ENCODE measurements around the gene SLIT3. TPM values are rescaled to one million over a fixed set of nuclear protein-coding genes. Genes with fewer than 3 reads are reported as not detected.

The SLIT3 gene
- total RNA-seq, 2 donors from 2014 or later: 6.6 to 6.7 TPM

GRCh38 chr5:168865968-168866367 lies 435.0 kb downstream of the SLIT3 start:
- no peak overlapping the region for H3K4me3 ChIP-seq
- TF ChIP-seq POLR2A (IDR thresholded peaks at IDR 0.05) (no peak), CTCF (IDR thresholded peaks at IDR 0.05) (no peak)
- DNase-seq: no peak
- intact Hi-C loops (cut with DNase I): no loop called here
- H3K36me3 ChIP-seq (replicated peaks in 1 of 2; ENCODE audit: insufficient read depth in 1 of 2, low read depth in 2 of 2): no peaks in the 10 kb centered on the region
- H3K4me1 ChIP-seq: no peaks in the 10 kb centered on the region
- WGBS, 2 donors: 57 to 67% methylated on average over 5 of the region's 5 CpGs
- H3K27me3 ChIP-seq: no peaks in the 10 kb centered on the region
- H3K9me3 ChIP-seq: no peaks in the 10 kb centered on the region
- H3K27ac ChIP-seq: no peak overlapping the region
- ATAC-seq: no peak

- H3K4me3 ChIP-seq: no peak overlapping the region
- DNase-seq: no peak
- H3K9me3 ChIP-seq: no peaks in the 10 kb centered on the region
- no peaks in the 10 kb centered on the region for H3K36me3 ChIP-seq (replicated peaks in 1 of 2; ENCODE audit: insufficient read depth in 1 of 2, low read depth in 2 of 2)
- no peaks in the 10 kb centered on the region for H3K4me1 ChIP-seq
- no peaks in the 10 kb centered on the region for H3K27me3 ChIP-seq
- intact Hi-C loops (cut with DNase I): no loop called here
- ATAC-seq: no peak
- no peak overlapping the region for H3K27ac ChIP-seq
- 86% methylated on average over 5 of the region's 5 CpGs for WGBS, 2 donors
- no peak for TF ChIP-seq POLR2A (IDR thresholded peaks at IDR 0.05)
- no peak for TF ChIP-seq CTCF (IDR thresholded peaks at IDR 0.05)
Observed at GRCh38 chr5:168863021-168863420, 437.9 kb downstream of the SLIT3 start.

- no peak overlapping the region for H3K27ac ChIP-seq
- DNase-seq: no peak
- H3K27me3 ChIP-seq: no peaks in the 10 kb centered on the region
- no peak for ATAC-seq
- no peaks in the 10 kb centered on the region for H3K36me3 ChIP-seq (replicated peaks in 1 of 2; ENCODE audit: insufficient read depth in 1 of 2, low read depth in 2 of 2)
- intact Hi-C loops (cut with DNase I): no loop called here
- H3K9me3 ChIP-seq: no peaks in the 10 kb centered on the region
- no peak for TF ChIP-seq CTCF (IDR thresholded peaks at IDR 0.05)
- H3K4me1 ChIP-seq: no peaks in the 10 kb centered on the region
- H3K4me3 ChIP-seq: no peak overlapping the region
- 72 to 88% methylated on average over 1 of the region's 1 CpG for WGBS, 2 donors
Observed at GRCh38 chr5:168860503-168860902, 440.4 kb downstream of the SLIT3 start.

- Histone ChIP-seq H3K36me3 (replicated peaks in 1 of 2; ENCODE audit: insufficient read depth in 1 of 2, low read depth in 2 of 2) (no peaks in the 10 kb centered on the region), H3K27ac (no peak overlapping the region), H3K4me1 (no peaks in the 10 kb centered on the region), H3K27me3 (no peaks in the 10 kb centered on the region), H3K9me3 (no peaks in the 10 kb centered on the region), H3K4me3 (no peak overlapping the region)
- intact Hi-C loops (cut with DNase I): no loop called here
- TF ChIP-seq CTCF (IDR thresholded peaks at IDR 0.05) (no peak), POLR2A (IDR thresholded peaks at IDR 0.05) (no peak)
- DNase-seq (no peak), ATAC-seq (no peak)
- 47 to 50% methylated on average over 1 of the region's 1 CpG for WGBS, 2 donors
Observed at GRCh38 chr5:168860081-168860480, 440.9 kb downstream of the SLIT3 start.

GRCh38 chr5:168859471-168859870 lies 441.5 kb downstream of the SLIT3 start:
- H3K4me3 ChIP-seq: no peak overlapping the region
- ATAC-seq: no peak
- DNase-seq: no peak
- no peaks in the 10 kb centered on the region for H3K36me3 ChIP-seq (replicated peaks in 1 of 2; ENCODE audit: insufficient read depth in 1 of 2, low read depth in 2 of 2)
- WGBS, 2 donors: 61 to 62% methylated on average over 4 of the region's 4 CpGs
- intact Hi-C loops (cut with DNase I): no loop called here
- no peaks in the 10 kb centered on the region for H3K9me3 ChIP-seq
- H3K4me1 ChIP-seq: no peaks in the 10 kb centered on the region
- H3K27me3 ChIP-seq: no peaks in the 10 kb centered on the region
- no peak overlapping the region for H3K27ac ChIP-seq
- TF ChIP-seq POLR2A (IDR thresholded peaks at IDR 0.05) (no peak), CTCF (IDR thresholded peaks at IDR 0.05) (no peak)
